D341Med (cell line): ENCODE data around the gene NPDC1.
"Not testable (repeated sequence)": the region's sequence is repeated elsewhere in the genome, so short reads cannot be mapped to it uniquely, and the experiment has no call there.

Experiments used
- DNase-seq: peaks from one replicate; pipeline ENCODE4 v3.0.0; 2012; ENCODE audit warnings: low spot score

The NPDC1 gene

GRCh38 chr9:137040568-137040967 lies 5.4 kb downstream of the NPDC1 start:
- DNase-seq: no peak

- DNase-seq: no peak
Observed at GRCh38 chr9:137039611-137040366, 6.2 kb downstream of the NPDC1 start.

GRCh38 chr9:137038916-137039315 lies 7.1 kb downstream of the NPDC1 start:
- DNase-seq: no peak

- DNase-seq: no peak
Observed at GRCh38 chr9:137037483-137037882, 8.5 kb downstream of the NPDC1 start.

GRCh38 chr9:137037035-137037434 lies 8.9 kb downstream of the NPDC1 start:
- DNase-seq: no peak

GRCh38 chr9:137035937-137036336 lies 10.0 kb downstream of the NPDC1 start:
- DNase-seq: no peak

- DNase-seq: peak; percentile 63
Observed at GRCh38 chr9:137035507-137035834, 10.5 kb downstream of the NPDC1 start.

- peak; percentile 90 for DNase-seq
Observed at GRCh38 chr9:137034709-137035506, 11.1 kb downstream of the NPDC1 start.

GRCh38 chr9:137034039-137034708 lies 11.8 kb downstream of the NPDC1 start:
- DNase-seq: no peak

- DNase-seq: not testable (repeated sequence)
Observed at GRCh38 chr9:137033481-137033880, 12.5 kb downstream of the NPDC1 start.

- no peak for DNase-seq
Observed at GRCh38 chr9:137032858-137033257, 13.1 kb downstream of the NPDC1 start.

GRCh38 chr9:137031904-137032640 lies 13.9 kb downstream of the NPDC1 start, which contains the start of gene FUT7:
Gene FUT7, minus strand, starts transcription at chr9:137032088. Its CDS starts 97 bp downstream, at chr9:137031991.
- peak; percentile 61 for DNase-seq

- DNase-seq: no peak
Observed at GRCh38 chr9:137030538-137031527, 15.1 kb downstream of the NPDC1 start.

GRCh38 chr9:137030006-137030405 lies 16.0 kb downstream of the NPDC1 start:
- DNase-seq: no peak

GRCh38 chr9:137029058-137029936 lies 16.7 kb downstream of the NPDC1 start:
- DNase-seq: peak; percentile 76

- DNase-seq: peak; percentile 95
Observed at GRCh38 chr9:137028263-137029057, 17.5 kb downstream of the NPDC1 start.

GRCh38 chr9:137027369-137028262 lies 18.4 kb downstream of the NPDC1 start, which contains the start of gene ABCA2:
Gene ABCA2, minus strand, starts transcription at chr9:137028237. Its CDS starts 97 bp downstream, at chr9:137028140.
- no peak for DNase-seq

- no peak for DNase-seq
Observed at GRCh38 chr9:137026828-137027227, 19.1 kb downstream of the NPDC1 start.
